MM.1S (cell line): ENCODE results near the gene GALNT10.

ENCODE experiments used
- DNase-seq: peaks from one replicate; pipeline ENCODE4 v3.0.0-alpha.2; 2015
- H2AFZ ChIP-seq: fragments of 300-600 bp; sonication (generic); 2 replicates; pipeline ENCODE4 v1.6.0; 2016; ENCODE audit warnings: antibody characterized with exemption, low read length
- H3F3A ChIP-seq: fragments of 300-600 bp; sonication (generic); 2 replicates; pipeline ENCODE4 v1.6.1; 2016; ENCODE audit warnings: mild to moderate bottlenecking, antibody characterized with exemption, low read length, moderate library complexity, mixed read lengths; ENCODE audit not compliant: insufficient read depth
- H3K27ac ChIP-seq: fragments of 300-600 bp; sonication (generic); 2 replicates; pipeline ENCODE4 v1.5.1; 2016; ENCODE audit warnings: mild to moderate bottlenecking, low read length
- H3K27me3 ChIP-seq: fragments of 300-600 bp; sonication (generic); replicated peaks from 2 replicates; pipeline ENCODE4 v1.6.0; 2016; ENCODE audit warnings: low read length; ENCODE audit not compliant: insufficient read depth
- H3K36me3 ChIP-seq: fragments of 300-600 bp; sonication (generic); replicated peaks from 2 replicates; pipeline ENCODE4 v1.6.1; 2016; ENCODE audit warnings: mild to moderate bottlenecking, low read length, mixed read lengths; ENCODE audit not compliant: insufficient read depth
- H3K4me1 ChIP-seq: fragments of 300-600 bp; sonication (generic); 2 replicates; pipeline ENCODE4 v1.6.1; 2016; ENCODE audit warnings: low read length, mixed read lengths
- H3K4me2 ChIP-seq: fragments of 300-600 bp; sonication (generic); 2 replicates; pipeline ENCODE4 v1.6.0; 2016; ENCODE audit warnings: low read depth, low read length
- H3K4me3 ChIP-seq: fragments of 300-600 bp; sonication (generic); 2 replicates; pipeline ENCODE4 v1.5.1; 2016; ENCODE audit warnings: low read length, mixed read lengths
- H3K79me2 ChIP-seq: fragments of 300-600 bp; sonication (generic); 2 replicates; pipeline ENCODE4 v1.6.1; 2016; ENCODE audit warnings: mixed run types, low read length, mixed read lengths
- H3K9ac ChIP-seq: fragments of 300-600 bp; sonication (generic); 2 replicates; pipeline ENCODE4 v1.6.1; 2016; ENCODE audit warnings: low read length, mixed read lengths
- H3K9me2 ChIP-seq: fragments of 300-600 bp; sonication (generic); replicated peaks from 2 replicates; pipeline ENCODE4 v1.6.1; 2016; ENCODE audit warnings: mild to moderate bottlenecking, low read length, mixed read lengths; ENCODE audit not compliant: insufficient read depth
- H3K9me3 ChIP-seq: fragments of 300-600 bp; sonication (generic); replicated peaks from 2 replicates; pipeline ENCODE4 v1.6.1; 2016; ENCODE audit warnings: mild to moderate bottlenecking, low read length, mixed read lengths; ENCODE audit not compliant: insufficient read depth
- H4K20me1 ChIP-seq: fragments of 300-600 bp; sonication (generic); 2 replicates; pipeline ENCODE4 v1.6.1; 2016; ENCODE audit warnings: mild to moderate bottlenecking, low read length, moderate library complexity, mixed read lengths; ENCODE audit not compliant: insufficient read depth
- CTCF ChIP-seq: fragments of 300-600 bp; sonication (generic); IDR thresholded peaks from 2 replicates; pipeline ENCODE4 v1.5.1; 2016; ENCODE audit warnings: antibody characterized with exemption, low read length, mixed read lengths
- EZH2 ChIP-seq: fragments of 300-600 bp; sonication (generic); optimal IDR thresholded peaks from 2 replicates; pipeline ENCODE3; 2017; ENCODE audit warnings: low read depth, mild to moderate bottlenecking, antibody characterized with exemption, low read length, mixed read lengths
- EZH2phosphoT487 ChIP-seq: fragments of 300-600 bp; sonication (generic); IDR thresholded peaks from 2 replicates; pipeline ENCODE4 v1.6.1; 2018; ENCODE audit warnings: antibody characterized with exemption, low read length

Gene GALNT10

DNA sequence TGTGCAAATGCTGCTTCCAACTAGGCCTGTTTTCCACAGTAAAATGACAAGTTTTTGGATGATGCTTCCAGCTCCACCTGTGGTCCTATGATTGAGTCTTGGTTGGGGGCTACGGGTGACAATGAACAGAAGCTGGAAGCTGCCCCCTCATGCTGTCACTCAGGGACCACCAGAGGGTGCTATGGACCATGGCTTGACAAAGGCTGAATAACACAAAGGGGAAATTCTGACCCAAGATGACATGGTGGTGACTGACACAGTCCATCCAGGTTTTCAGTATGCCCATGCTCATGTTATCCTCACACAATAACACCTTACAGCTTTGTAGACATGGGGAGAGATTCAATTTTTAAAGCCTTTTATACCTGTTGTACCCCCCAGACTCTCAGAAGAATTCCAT lies 231.3 kb downstream of the GALNT10 start:
- no peak overlapping the region for H3K4me3 ChIP-seq
- H3K9ac ChIP-seq, result no peak overlapping the region
- H3K27ac ChIP-seq, result no peak overlapping the region
- H3K4me1 ChIP-seq, result no peaks in the 10 kb centered on the region
- H3K9me2 ChIP-seq, result no peaks in the 10 kb centered on the region
- no peaks in the 10 kb centered on the region for H3F3A ChIP-seq
- H3K4me2 ChIP-seq, result no peak overlapping the region
- H3K36me3 ChIP-seq, result no peaks in the 10 kb centered on the region
- peak; percentile 22 for DNase-seq
- TF ChIP-seq EZH2 (no peak), CTCF (peak; percentile 63)
- no peaks in the 10 kb centered on the region for H4K20me1 ChIP-seq
- no peak overlapping the region for H2AFZ ChIP-seq
- no peaks in the 10 kb centered on the region for H3K9me3 ChIP-seq
- H3K27me3 ChIP-seq, result no peaks in the 10 kb centered on the region
- no peaks in the 10 kb centered on the region for H3K79me2 ChIP-seq

GRCh38 chr5:154422298-154422697 lies 231.8 kb downstream of the GALNT10 start:
- Histone ChIP-seq H3K9me2 (no peaks in the 10 kb centered on the region), H3K9me3 (no peaks in the 10 kb centered on the region), H3K4me3 (no peak overlapping the region)

GRCh38 chr5:154428208-154428607 lies 237.7 kb downstream of the GALNT10 start:
- Histone ChIP-seq H3K4me3 (no peak overlapping the region), H2AFZ (no peak overlapping the region), H3K27ac (no peak overlapping the region), H3F3A (no peaks in the 10 kb centered on the region), H3K4me1 (no peaks in the 10 kb centered on the region), H4K20me1 (no peaks in the 10 kb centered on the region), H3K9me2 (no peaks in the 10 kb centered on the region), H3K4me2 (no peak overlapping the region), H3K36me3 (no peaks in the 10 kb centered on the region), H3K27me3 (no peaks in the 10 kb centered on the region), H3K79me2 (no peaks in the 10 kb centered on the region), H3K9ac (no peak overlapping the region), H3K9me3 (no peaks in the 10 kb centered on the region)
- DNase-seq, result no peak
- TF ChIP-seq CTCF (no peak), EZH2 (no peak), EZH2phosphoT487 (no peak)

More at GRCh38 chr5:154422298-154422697, 231.8 kb downstream of the GALNT10 start:
- H3K9ac ChIP-seq, result no peak overlapping the region
- H3K27ac ChIP-seq, result no peak overlapping the region
- DNase-seq, result no peak
- TF ChIP-seq CTCF (no peak), EZH2 (no peak), EZH2phosphoT487 (no peak)
- no peaks in the 10 kb centered on the region for H3F3A ChIP-seq
- no peaks in the 10 kb centered on the region for H3K27me3 ChIP-seq
- H3K4me2 ChIP-seq, result no peak overlapping the region
- no peaks in the 10 kb centered on the region for H4K20me1 ChIP-seq
- H3K36me3 ChIP-seq, result no peaks in the 10 kb centered on the region
- H3K79me2 ChIP-seq, result no peaks in the 10 kb centered on the region
- no peaks in the 10 kb centered on the region for H3K4me1 ChIP-seq
- H2AFZ ChIP-seq, result no peak overlapping the region
